ENCODE measurements around the gene UQCC2.
A peak's percentile ranks its signal among the peaks of the same experiment; 100 is the strongest.

Gene UQCC2

DNA sequence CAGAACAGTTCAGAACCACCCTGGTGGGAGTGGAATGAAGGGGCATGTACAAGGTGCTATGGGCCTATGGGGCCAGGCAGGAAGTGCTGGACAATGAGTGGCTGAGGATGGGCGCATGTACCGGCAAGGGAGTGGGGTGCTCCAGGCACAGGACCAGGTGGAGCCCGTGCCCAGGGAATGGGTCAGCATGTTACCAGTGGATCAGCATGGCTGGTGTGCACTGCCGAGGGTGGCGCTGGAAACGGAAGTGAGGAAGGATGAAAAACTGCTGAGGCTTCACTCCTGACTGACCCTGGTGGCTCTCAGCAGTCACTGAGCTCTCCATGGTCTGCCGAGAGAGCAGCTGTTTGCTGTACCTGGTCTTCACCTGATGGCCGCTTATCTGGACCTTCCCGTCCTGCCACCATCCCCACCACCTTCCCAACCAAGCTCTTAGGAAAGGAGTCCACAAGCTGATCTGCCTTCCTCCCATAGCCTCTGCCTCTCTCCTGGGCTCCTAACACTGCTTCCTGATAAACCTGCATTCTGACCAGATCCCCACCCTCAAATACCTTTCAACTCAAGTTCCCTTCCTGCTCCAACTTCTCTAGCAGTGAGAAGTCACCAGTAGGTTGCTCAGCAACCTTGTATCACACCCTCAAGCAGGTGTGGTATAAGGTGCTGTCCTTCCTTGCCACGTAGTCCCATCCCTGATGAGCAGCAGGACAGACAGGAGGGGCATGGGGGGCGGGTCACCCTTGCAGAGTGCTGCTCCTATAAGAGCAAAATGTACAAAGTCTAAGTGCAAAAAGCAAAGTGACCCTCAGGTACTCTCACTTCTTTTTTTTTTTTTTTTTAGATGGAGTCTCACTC lies 7.1 kb downstream of the UQCC2 start:
- no peak for ATAC-seq (replicated peaks)
- Mint-ChIP-seq H3K4me1 (ENCODE audit: low read depth in 2 of 2) (peaks cover 12% of the 10 kb centered on the region in 2 donors), H3K4me3 (no peak overlapping the region), H3K27me3 (no peaks in the 10 kb centered on the region), H3K27ac (no peak overlapping the region), H3K9me3 (no peaks in the 10 kb centered on the region), H3K36me3 (ENCODE audit: insufficient read depth) (peaks cover 4% of the 10 kb centered on the region)
- no peak for DNase-seq

DNA sequence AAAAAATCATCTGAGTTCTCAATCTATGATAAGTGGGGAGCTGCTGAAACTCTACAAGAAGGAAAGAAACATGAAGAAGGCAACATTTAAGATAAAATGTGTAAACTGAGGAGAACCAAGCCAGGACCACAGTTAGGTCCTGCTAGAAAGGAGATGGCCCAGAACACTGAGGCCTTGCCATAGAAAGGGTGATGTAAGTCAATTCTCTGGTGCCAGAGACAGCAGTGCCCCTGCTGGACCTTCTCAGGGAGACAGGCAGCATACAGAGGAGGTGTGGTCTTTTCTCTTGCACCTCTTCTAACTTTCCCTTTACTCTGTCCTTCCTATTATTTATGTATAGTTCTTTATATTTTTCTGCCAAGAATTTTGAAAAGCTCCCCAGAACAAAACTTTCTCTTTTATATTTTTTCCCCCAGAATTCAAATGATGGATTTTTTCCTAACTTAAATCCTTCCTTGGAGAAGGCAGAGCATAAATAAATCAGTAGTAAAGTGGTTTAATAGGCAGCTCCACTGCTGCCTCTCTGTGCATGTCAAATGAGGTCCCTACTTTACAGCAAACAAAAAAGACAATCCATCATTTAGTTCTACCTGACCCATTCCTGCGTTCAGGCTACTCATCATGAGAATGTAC lies 9.0 kb downstream of the UQCC2 start:
- Mint-ChIP-seq H3K4me3 (no peak overlapping the region), H3K9me3 (no peaks in the 10 kb centered on the region), H3K27me3 (no peaks in the 10 kb centered on the region), H3K4me1 (ENCODE audit: low read depth in 2 of 2) (peaks cover 7 to 12% of the 10 kb centered on the region in 2 donors), H3K27ac (peak overlapping the region in 1 of 2 donors; percentile 16), H3K36me3 (ENCODE audit: insufficient read depth) (peaks cover 7% of the 10 kb centered on the region)
- DNase-seq (peak in 1 of 3 experiments; percentile 12), ATAC-seq (replicated peaks) (peak; percentile 69)

DNA sequence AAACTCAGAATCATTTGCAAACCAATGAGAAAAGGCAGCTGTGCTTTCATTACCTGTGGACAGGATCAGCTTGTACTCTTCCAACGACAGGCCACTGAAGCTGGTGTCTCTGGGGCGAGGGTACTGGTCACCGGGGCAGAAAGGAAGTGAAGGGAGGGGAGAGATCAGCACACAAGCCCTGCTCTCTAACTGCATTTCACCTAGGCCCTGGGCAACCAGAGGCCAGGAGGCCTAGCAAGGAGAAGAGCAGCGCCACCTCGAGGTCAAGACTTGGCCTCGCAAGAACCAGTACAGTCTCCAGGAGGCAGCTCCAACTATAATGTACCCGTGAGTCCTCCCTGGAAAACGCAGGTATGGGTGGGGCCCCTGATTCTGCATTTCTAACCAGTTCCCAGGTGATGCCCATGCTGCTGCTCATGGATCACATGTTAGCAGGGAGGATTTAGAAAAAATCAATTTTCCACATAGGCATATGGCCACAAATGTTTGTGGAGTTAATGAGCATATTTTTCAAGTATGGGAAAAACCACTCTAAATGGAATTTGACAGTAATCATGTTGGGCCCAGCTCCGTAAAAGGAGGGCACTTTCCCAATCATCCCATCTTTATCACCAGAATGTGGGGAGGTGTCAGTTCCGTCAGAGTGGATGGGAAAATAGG lies 11.0 kb downstream of the UQCC2 start:
- Mint-ChIP-seq H3K4me1 (ENCODE audit: low read depth in 2 of 2) (peaks cover 7 to 29% of the 10 kb centered on the region in 2 donors), H3K9me3 (no peaks in the 10 kb centered on the region), H3K27me3 (no peaks in the 10 kb centered on the region), H3K4me3 (no peak overlapping the region), H3K36me3 (ENCODE audit: insufficient read depth) (peaks cover 7% of the 10 kb centered on the region), H3K27ac (peak overlapping the region; percentile 74 to 86)
- DNase-seq (peak; percentile 57 to 70 (median 65)), ATAC-seq (replicated peaks) (peak; percentile 73)

DNA sequence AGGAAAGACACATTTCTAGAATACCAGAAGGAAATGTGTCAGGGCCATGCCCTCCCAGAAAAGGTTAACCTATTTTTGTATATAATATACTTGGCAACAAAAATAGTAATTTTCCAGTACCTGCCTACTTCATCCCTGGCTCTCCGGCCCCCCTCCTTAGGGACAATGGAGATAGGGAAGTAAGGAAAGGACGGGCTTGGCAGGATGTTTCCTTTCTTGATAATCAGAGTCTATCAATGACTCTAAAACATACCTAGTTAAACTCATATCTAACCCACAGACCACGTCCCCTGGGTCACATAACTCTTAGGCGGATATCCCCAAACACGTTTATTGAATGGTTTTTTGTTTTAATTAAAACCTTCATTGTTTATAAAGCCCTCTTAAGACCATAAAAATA lies 11.8 kb downstream of the UQCC2 start:
- Mint-ChIP-seq H3K4me3 (no peak overlapping the region), H3K27me3 (no peaks in the 10 kb centered on the region), H3K36me3 (ENCODE audit: insufficient read depth) (peaks cover 4% of the 10 kb centered on the region), H3K27ac (peak overlapping the region; percentile 74 to 86), H3K4me1 (ENCODE audit: low read depth in 2 of 2) (peaks cover 8 to 33% of the 10 kb centered on the region in 2 donors), H3K9me3 (no peaks in the 10 kb centered on the region)
- ATAC-seq (replicated peaks) (no peak), DNase-seq (no peak)

DNA sequence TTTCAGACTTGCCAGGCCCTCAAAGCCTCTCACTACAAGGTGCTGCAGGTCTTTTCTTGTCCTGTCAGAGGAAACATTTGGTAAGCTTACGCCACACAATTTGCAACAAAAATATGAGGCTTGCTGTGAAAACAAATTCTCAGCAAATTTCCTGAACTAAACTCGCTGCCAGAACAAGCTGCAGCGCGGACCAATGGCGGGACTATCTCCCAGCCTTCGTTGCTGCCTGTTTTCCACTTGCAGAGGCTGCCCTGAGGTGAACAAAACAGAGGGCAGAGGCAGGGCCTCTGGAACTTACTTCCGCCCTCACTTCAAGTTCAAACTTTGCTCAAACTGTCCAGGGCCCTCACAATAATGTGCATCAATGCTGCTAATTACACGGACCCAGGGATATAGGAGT lies 12.4 kb downstream of the UQCC2 start:
- DNase-seq (no peak), ATAC-seq (replicated peaks) (no peak)
- H3K4me3 Mint-ChIP-seq: no peak overlapping the region
- no peaks in the 10 kb centered on the region for H3K9me3 Mint-ChIP-seq
- H3K4me1 Mint-ChIP-seq (ENCODE audit: low read depth in 2 of 2): peaks cover 14 to 39% of the 10 kb centered on the region in 2 donors
- peak overlapping the region; percentile 74 to 94 for H3K27ac Mint-ChIP-seq
- H3K36me3 Mint-ChIP-seq (ENCODE audit: insufficient read depth): peaks cover 7% of the 10 kb centered on the region
- H3K27me3 Mint-ChIP-seq: no peaks in the 10 kb centered on the region

DNA sequence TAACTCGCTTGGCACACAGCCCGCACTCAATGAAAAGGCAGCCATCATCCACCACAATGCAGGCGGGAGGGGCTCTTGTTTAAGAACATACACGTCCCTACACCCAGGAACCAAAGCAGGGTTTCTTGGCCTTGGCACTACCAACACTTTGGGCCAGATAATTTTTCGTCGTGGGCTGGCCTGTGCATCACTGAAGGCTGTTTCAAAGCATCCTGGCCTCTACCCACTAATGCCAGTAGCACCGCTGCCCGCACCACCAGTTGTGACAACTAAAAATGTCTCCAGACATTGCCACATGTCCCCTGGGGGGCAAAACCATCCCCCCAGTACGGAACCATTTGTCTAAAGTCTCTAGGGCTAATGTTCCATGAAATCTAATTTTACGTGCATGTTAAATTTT lies 13.0 kb downstream of the UQCC2 start:
- H3K27ac Mint-ChIP-seq: peak overlapping the region in 1 of 2 donors; percentile 94
- H3K9me3 Mint-ChIP-seq: no peaks in the 10 kb centered on the region
- H3K4me1 Mint-ChIP-seq (ENCODE audit: low read depth in 2 of 2): peaks cover 17 to 44% of the 10 kb centered on the region in 2 donors
- no peaks in the 10 kb centered on the region for H3K27me3 Mint-ChIP-seq
- DNase-seq: no peak
- no peak for ATAC-seq (replicated peaks)
- H3K4me3 Mint-ChIP-seq: no peak overlapping the region
- peaks cover 13% of the 10 kb centered on the region for H3K36me3 Mint-ChIP-seq (ENCODE audit: insufficient read depth)

DNA sequence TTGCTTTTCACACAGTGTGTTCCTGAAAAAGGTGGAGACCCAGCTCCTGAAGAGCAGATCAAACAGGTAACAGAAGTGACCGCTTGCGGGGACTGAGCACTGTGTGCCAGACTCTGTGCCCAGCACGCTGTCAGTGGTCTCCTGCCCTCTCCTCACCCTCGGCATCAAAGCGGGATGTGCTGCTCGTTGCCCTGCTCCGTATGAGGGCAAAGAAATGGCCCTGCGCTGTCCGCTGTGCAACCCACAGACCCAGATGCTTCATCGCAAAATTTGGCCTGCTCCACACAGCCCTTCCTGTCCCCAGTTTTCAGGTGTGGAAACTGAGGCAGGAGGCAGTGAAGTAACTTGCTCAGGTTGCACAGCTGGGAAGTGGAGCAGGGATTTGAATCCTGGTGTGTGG lies 13.7 kb downstream of the UQCC2 start:
- Mint-ChIP-seq H3K4me3 (peak overlapping the region in 1 of 2 donors; percentile 74), H3K4me1 (ENCODE audit: low read depth in 2 of 2) (peaks cover 21 to 50% of the 10 kb centered on the region in 2 donors), H3K27me3 (no peaks in the 10 kb centered on the region), H3K27ac (peak overlapping the region; percentile 94 to 98), H3K9me3 (no peaks in the 10 kb centered on the region), H3K36me3 (ENCODE audit: insufficient read depth) (peaks cover 17% of the 10 kb centered on the region)
- no peak for ATAC-seq (replicated peaks)
- DNase-seq: no peak

DNA sequence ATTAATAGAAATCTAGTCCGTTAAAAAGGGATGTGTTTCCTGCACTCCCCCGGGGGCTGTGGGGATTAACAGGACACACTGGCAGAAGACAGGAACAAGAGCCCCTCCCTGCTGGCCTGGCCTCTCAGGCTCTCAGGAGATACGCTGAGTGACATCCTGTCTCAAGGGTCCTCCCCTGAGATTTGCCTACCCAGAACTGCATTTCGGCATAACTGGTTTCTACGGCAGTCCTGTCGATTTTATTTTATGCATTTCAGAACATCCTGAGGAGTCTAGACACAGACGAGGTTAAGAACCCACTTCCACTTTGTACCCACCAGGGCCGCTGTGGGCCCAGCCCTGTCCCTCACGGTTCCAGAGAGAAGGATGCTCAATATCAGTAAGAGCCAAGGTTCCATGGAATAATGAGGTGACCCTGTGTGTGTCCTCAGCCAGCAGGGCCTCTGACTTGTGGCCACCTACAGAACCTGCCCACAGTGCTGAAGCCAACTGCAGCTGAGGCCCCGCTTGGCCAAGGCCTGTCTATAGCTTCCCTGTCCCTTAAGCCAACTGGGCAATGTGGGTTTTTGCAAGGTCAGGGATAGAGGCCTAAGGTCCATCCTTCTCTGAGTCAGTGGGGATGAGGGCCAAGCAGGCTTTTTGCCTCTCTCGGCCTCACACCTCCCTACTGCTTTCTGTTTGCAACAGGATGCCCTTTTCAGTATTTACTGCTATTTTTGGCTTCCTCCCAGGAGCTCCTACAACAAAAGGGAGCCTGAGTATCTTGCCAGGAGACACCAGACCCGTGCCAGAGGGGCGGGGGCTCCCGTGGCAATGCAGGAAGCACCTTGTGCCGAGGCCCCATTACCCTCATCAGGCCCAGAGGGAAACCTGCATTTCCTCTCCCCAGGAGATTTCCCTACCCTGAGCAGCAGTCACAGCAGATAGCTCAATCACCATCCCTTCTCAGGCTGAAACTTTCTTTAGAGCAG lies 14.7 kb downstream of the UQCC2 start:
- H3K36me3 Mint-ChIP-seq (ENCODE audit: insufficient read depth): peaks cover 18% of the 10 kb centered on the region
- H3K4me3 Mint-ChIP-seq: peak overlapping the region; percentile 33 to 74
- H3K4me1 Mint-ChIP-seq (ENCODE audit: low read depth in 2 of 2): peaks cover 27 to 60% of the 10 kb centered on the region in 2 donors
- no peaks in the 10 kb centered on the region for H3K9me3 Mint-ChIP-seq
- ATAC-seq (replicated peaks) (peak; percentile 31), DNase-seq (peak in 2 of 3 experiments; percentile 23)
- H3K27ac Mint-ChIP-seq: peak overlapping the region; percentile 94 to 98
- H3K27me3 Mint-ChIP-seq: no peaks in the 10 kb centered on the region

DNA sequence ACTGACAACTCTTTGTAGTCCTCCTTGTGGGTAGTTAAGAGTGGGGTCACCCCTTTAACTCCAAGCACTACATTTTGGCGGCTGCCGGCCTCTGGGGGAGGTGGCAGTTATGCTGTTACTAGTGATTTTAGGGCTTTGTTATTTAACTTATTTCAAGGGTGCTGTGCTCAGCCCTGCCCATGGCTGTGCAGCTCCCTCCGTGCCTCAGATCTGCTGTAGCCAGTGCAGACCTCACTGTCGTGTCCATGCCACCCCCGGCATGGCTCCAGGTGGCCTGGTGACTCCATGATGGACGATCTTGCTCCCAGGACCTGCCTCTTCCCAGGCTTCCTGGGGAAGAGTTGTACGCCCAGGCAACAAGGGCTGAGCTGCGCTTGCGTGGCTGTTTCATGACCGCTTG lies 15.4 kb downstream of the UQCC2 start:
- Mint-ChIP-seq H3K36me3 (ENCODE audit: insufficient read depth) (peaks cover 18% of the 10 kb centered on the region), H3K4me1 (ENCODE audit: low read depth in 2 of 2) (peaks cover 27 to 64% of the 10 kb centered on the region in 2 donors), H3K9me3 (no peaks in the 10 kb centered on the region), H3K4me3 (peak overlapping the region in 1 of 2 donors; percentile 74), H3K27me3 (no peaks in the 10 kb centered on the region), H3K27ac (peak overlapping the region; percentile 94 to 98)
- ATAC-seq (replicated peaks): no peak
- DNase-seq: no peak

DNA sequence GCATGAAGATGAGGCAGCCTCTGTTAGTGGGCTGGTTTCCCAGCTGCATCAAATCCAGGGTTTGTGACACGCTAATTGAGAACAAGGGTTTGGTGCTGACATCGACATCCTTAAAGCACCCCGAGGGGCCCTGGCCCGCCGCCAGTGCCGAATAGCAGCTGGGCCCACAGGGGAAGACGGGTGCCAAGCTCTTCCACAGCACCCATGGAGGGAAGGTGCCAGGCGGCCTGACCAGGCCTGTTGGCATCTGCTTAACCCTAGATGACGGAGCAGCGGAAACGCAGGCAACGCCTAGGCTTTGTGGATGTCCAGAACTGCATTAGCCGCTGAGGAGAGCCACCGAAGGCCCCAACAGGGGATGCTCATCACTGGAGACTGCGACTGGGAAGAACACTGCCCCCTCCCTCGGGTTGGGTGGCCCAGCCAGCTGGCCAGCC lies 16.0 kb downstream of the UQCC2 start:
- peaks cover 23% of the 10 kb centered on the region for H3K36me3 Mint-ChIP-seq (ENCODE audit: insufficient read depth)
- no peaks in the 10 kb centered on the region for H3K9me3 Mint-ChIP-seq
- H3K4me3 Mint-ChIP-seq: peak overlapping the region in 1 of 2 donors; percentile 74
- ATAC-seq (replicated peaks) (no peak), DNase-seq (no peak)
- H3K4me1 Mint-ChIP-seq (ENCODE audit: low read depth in 2 of 2): peaks cover 27 to 65% of the 10 kb centered on the region in 2 donors
- H3K27me3 Mint-ChIP-seq: no peaks in the 10 kb centered on the region
- peak overlapping the region; percentile 97 to 98 for H3K27ac Mint-ChIP-seq

DNA sequence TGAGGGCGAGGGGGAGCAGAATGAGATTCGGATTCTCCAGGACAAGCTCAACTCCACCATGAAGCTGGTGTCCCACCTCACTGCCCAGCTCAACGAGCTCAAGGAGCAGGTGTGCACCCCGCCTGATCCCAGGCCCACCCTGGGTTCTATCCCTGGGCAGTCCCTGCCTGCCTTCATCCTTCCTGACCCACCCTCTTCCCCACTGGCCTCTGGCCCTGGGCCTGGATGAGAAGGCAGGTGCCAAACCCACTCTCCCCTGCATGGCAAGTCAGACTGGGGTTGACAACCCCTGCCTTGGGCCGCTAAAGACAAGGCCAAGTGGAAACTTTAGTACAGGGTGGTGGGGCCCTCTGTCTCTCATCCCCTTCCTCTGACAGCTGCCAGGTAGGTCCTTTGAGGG lies 16.5 kb downstream of the UQCC2 start:
- Mint-ChIP-seq H3K9me3 (no peaks in the 10 kb centered on the region), H3K36me3 (ENCODE audit: insufficient read depth) (peaks cover 27% of the 10 kb centered on the region)
- DNase-seq: no peak

DNA sequence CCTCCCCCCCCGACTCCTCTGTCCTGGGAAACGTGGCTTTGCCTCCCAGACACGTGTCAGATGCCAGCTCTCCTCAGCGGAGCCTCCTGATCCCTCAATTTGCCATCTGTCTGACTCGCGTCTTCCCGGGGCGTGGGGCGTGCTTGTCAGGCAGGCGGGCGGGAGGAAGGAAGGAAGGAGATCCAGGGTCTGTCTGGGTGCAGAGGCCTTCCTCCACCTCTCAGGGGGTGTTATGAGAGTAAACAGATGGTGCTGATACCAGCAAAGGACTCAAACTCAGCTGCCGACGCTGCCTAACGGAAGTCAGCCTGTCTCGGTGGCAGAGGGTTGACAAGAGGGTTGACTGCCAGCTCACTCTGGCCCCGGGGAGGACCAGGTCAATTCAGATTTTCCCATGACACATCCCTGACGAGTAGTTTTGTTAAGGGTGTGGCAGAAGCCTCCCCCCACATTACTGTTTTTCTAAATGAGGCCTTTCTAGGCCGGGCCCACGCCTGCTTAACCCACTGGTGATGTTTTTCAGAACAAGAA lies 17.0 kb downstream of the UQCC2 start:
- H3K27ac Mint-ChIP-seq: peak overlapping the region; percentile 97 to 98
- peaks cover 27% of the 10 kb centered on the region for H3K36me3 Mint-ChIP-seq (ENCODE audit: insufficient read depth)
- peaks cover 28 to 60% of the 10 kb centered on the region in 2 donors for H3K4me1 Mint-ChIP-seq (ENCODE audit: low read depth in 2 of 2)
- peak overlapping the region; percentile 49 to 59 for H3K4me3 Mint-ChIP-seq
- peak; percentile 63 for ATAC-seq (replicated peaks)
- no peaks in the 10 kb centered on the region for H3K27me3 Mint-ChIP-seq
- DNase-seq: peak; percentile 31 to 48 (median 45)
- no peaks in the 10 kb centered on the region for H3K9me3 Mint-ChIP-seq

More for the DNA sequence above, 16.5 kb downstream of the UQCC2 start:
- peaks cover 27 to 60% of the 10 kb centered on the region in 2 donors for H3K4me1 Mint-ChIP-seq (ENCODE audit: low read depth in 2 of 2)
- no peak for ATAC-seq (replicated peaks)
- peak overlapping the region in 1 of 2 donors; percentile 59 for H3K4me3 Mint-ChIP-seq
- peak overlapping the region; percentile 97 to 98 for H3K27ac Mint-ChIP-seq
- H3K27me3 Mint-ChIP-seq: no peaks in the 10 kb centered on the region
